Glutamatergic neuron (in vitro differentiated cells): ENCODE data around the gene AGPAT4. TPM values are rescaled to one million over a fixed set of nuclear protein-coding genes. Genes with fewer than 3 reads are reported as not detected.
A peak's percentile ranks its signal among the peaks of the same experiment; 100 is the strongest.

Source experiments
- DNase-seq: peaks from one replicate; pipeline ENCODE4 v3.0.0; 2022
- H3K27ac Mint-ChIP-seq: one replicate; pipeline ENCODE4 v1.8.0; 2020; ENCODE audit warnings: mild to moderate bottlenecking, mixed read lengths, inconsistent platforms; ENCODE audit not compliant: unreplicated experiment
- H3K27me3 Mint-ChIP-seq: one replicate; pipeline ENCODE4 v1.8.0; 2020; ENCODE audit warnings: mild to moderate bottlenecking, moderate library complexity, mixed read lengths, inconsistent platforms; ENCODE audit not compliant: unreplicated experiment
- H3K36me3 Mint-ChIP-seq: one replicate; pipeline ENCODE4 v1.8.0; 2020; ENCODE audit warnings: mild to moderate bottlenecking, mixed read lengths, inconsistent platforms; ENCODE audit not compliant: unreplicated experiment
- H3K4me1 Mint-ChIP-seq: one replicate; pipeline ENCODE4 v1.8.0; 2020; ENCODE audit warnings: mild to moderate bottlenecking, low read depth, mixed read lengths, inconsistent platforms; ENCODE audit not compliant: unreplicated experiment
- H3K4me3 Mint-ChIP-seq: one replicate; pipeline ENCODE4 v1.8.0; 2020; ENCODE audit warnings: mild to moderate bottlenecking, mixed read lengths, inconsistent platforms; ENCODE audit not compliant: unreplicated experiment
- H3K9me3 Mint-ChIP-seq: one replicate; pipeline ENCODE4 v1.8.0; 2020; ENCODE audit warnings: mild to moderate bottlenecking, moderate library complexity, mixed read lengths, inconsistent platforms; ENCODE audit not compliant: unreplicated experiment
- CTCF ChIP-seq: fragments of 200-600 bp; sonication (generic); IDR thresholded peaks from one replicate; pipeline ENCODE4 v1.5.0; 2021; ENCODE audit not compliant: partially characterized antibody, unreplicated experiment
- total RNA-seq: library from RNA; stranded (reverse); fragmentation: NEBNext Ultra II Directional; extraction: Animal tissue kit (Norgen Biotek cat#: 25700); gene quantifications from one replicate; pipeline ENCODE4 v1.2.1, GENCODE V29; 2021; ENCODE audit not compliant: unreplicated experiment

Gene AGPAT4
- total RNA-seq, 1 donor from 2014 or later = 90.2 TPM

GRCh38 chr6:161268531-161269210 is 5.2 kb downstream of the AGPAT4 start:
- no peak overlapping the region for H3K27ac Mint-ChIP-seq

GRCh38 chr6:161266513-161267230 is 7.2 kb downstream of the AGPAT4 start:
- Mint-ChIP-seq H3K27ac (peak overlapping the region; percentile 20), H3K4me1 (peaks cover 32% of the 10 kb centered on the region), H3K27me3 (no peaks in the 10 kb centered on the region), H3K9me3 (peaks cover 2% of the 10 kb centered on the region), H3K36me3 (peaks cover 11% of the 10 kb centered on the region), H3K4me3 (peak overlapping the region; percentile 14)
- no peak for DNase-seq
- TF ChIP-seq CTCF = no peak

More at GRCh38 chr6:161268531-161269210, 5.2 kb downstream of the AGPAT4 start:
- H3K4me3 Mint-ChIP-seq = no peak overlapping the region
- H3K36me3 Mint-ChIP-seq = peaks cover 4% of the 10 kb centered on the region
- H3K27me3 Mint-ChIP-seq = no peaks in the 10 kb centered on the region
- no peak for TF ChIP-seq CTCF
- peaks cover 38% of the 10 kb centered on the region for H3K4me1 Mint-ChIP-seq
- H3K9me3 Mint-ChIP-seq = peaks cover 6% of the 10 kb centered on the region
- DNase-seq = no peak

GRCh38 chr6:161265975-161266374 is 7.9 kb downstream of the AGPAT4 start:
- H3K4me1 Mint-ChIP-seq = peaks cover 25% of the 10 kb centered on the region
- DNase-seq = no peak
- peaks cover 4% of the 10 kb centered on the region for H3K9me3 Mint-ChIP-seq
- no peak overlapping the region for H3K4me3 Mint-ChIP-seq
- TF ChIP-seq CTCF = no peak
- H3K27me3 Mint-ChIP-seq = no peaks in the 10 kb centered on the region
- peaks cover 11% of the 10 kb centered on the region for H3K36me3 Mint-ChIP-seq
- no peak overlapping the region for H3K27ac Mint-ChIP-seq

- H3K9me3 Mint-ChIP-seq = peaks cover 4% of the 10 kb centered on the region
- no peak for DNase-seq
- no peak overlapping the region for H3K27ac Mint-ChIP-seq
- peaks cover 11% of the 10 kb centered on the region for H3K36me3 Mint-ChIP-seq
- peaks cover 24% of the 10 kb centered on the region for H3K4me1 Mint-ChIP-seq
- no peaks in the 10 kb centered on the region for H3K27me3 Mint-ChIP-seq
- H3K4me3 Mint-ChIP-seq = no peak overlapping the region
- TF ChIP-seq CTCF = no peak
These were observed 8.3 kb downstream of the AGPAT4 start for GRCh38 chr6:161265554-161265953.

GRCh38 chr6:161264181-161264580 is 9.7 kb downstream of the AGPAT4 start:
- Mint-ChIP-seq H3K4me3 (no peak overlapping the region), H3K27me3 (no peaks in the 10 kb centered on the region), H3K9me3 (peaks cover 2% of the 10 kb centered on the region), H3K4me1 (peaks cover 20% of the 10 kb centered on the region), H3K27ac (peak overlapping the region; percentile 38), H3K36me3 (peaks cover 7% of the 10 kb centered on the region)
- TF ChIP-seq CTCF = no peak
- DNase-seq = no peak
